Measurements from ENCODE around the gene XRCC4.
"Not testable (repeated sequence)": the region's sequence is repeated elsewhere in the genome, so short reads cannot be mapped to it uniquely, and the experiment has no call there.

XRCC4 gene

GRCh38 chr5:83337453-83338035, 260.2 kb downstream of the XRCC4 start:
- FAIRE-seq (no peak), DNase-seq (ENCODE audit: insufficient read length, low spot score) (no peak)

DNA sequence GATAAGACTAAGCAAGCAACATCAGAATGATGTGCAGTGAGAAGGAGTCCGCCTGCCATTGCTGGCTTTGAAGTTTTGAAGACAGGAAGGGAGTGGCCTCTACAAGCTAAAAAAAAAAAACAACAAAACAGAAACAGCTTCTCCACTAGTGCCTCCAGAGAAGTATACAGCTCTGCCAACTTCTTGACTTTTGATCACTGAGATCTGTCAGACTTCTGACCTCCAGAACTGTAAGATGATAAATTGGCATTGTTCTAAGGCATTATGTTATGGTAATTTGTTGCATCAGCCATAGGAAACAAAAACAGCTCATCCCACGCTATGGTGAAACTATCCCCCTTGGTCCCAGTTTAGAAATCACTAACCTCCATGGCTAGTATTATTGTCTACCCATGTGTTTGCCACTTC, 263.2 kb downstream of the XRCC4 start:
- no peak for FAIRE-seq
- no peak for DNase-seq (ENCODE audit: insufficient read length, low spot score)

- FAIRE-seq: no peak
- DNase-seq (ENCODE audit: insufficient read length, low spot score): no peak
Observed at GRCh38 chr5:83341815-83342334, 264.5 kb downstream of the XRCC4 start.

DNA sequence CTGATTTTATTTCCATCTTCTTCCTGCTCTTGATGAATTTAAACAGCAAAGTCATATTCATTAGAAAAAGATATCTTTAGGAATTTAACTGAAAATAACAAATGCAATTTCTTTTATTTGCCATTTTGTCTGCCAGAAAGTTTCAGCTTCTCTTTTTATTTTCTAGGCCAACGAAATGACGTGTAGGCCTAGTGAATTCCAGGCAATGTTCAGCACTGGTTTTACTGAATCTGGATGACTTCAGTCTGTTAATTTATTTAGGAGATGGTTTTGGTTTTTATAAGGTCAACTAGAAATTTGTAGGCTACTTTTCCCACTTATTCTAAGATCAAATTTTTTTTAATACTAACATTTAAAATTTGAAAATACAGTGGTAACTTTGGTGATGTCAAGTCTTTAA, 265.1 kb downstream of the XRCC4 start:
- no peak for FAIRE-seq

DNA sequence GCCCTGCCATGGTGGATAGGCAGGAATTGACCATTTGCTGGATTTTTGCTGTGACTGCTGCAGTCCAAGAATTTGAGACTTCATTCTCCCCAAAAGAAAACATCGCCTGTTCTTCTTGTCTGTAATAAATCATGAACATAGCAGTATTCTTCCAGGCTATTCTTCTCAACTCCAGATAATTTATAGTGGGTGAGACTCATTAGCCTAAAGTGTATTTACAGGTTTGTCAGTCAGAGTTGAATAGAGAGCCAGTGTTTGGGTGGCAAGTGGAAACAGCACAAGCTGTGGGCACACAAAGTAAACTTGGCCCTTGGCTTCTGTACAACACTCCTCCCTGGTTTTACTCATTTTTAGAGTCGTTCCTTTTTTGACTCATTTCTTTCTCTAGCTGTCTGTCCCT, 266.0 kb downstream of the XRCC4 start:
- no peak for DNase-seq (ENCODE audit: insufficient read length, low spot score)
- FAIRE-seq: no peak

More for the DNA sequence above, 265.1 kb downstream of the XRCC4 start:
- no peak for DNase-seq (ENCODE audit: insufficient read length, low spot score)

DNA sequence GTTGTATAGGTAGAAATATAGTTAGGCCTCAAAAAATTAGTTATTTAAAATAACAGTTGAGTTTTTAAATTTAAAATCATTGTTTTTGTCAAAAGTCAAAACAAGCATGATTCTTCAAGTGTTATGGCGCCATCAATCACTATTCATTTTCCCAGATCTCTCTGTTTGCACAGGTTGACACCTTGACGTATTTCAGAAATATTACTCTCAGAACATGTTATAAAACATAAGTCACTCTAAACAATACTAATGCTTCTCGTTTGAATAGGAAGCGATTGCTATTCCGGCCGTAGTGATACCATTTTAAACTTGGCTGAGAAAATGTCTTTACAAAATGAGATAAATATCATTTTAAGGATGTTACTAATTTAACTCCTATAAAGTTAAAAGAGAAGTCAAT, 268.1 kb downstream of the XRCC4 start:
- FAIRE-seq (no peak), DNase-seq (ENCODE audit: insufficient read length, low spot score) (no peak)

- FAIRE-seq (no peak), DNase-seq (ENCODE audit: insufficient read length, low spot score) (no peak)
Observed at GRCh38 chr5:83348281-83348780, 271.0 kb downstream of the XRCC4 start.

DNA sequence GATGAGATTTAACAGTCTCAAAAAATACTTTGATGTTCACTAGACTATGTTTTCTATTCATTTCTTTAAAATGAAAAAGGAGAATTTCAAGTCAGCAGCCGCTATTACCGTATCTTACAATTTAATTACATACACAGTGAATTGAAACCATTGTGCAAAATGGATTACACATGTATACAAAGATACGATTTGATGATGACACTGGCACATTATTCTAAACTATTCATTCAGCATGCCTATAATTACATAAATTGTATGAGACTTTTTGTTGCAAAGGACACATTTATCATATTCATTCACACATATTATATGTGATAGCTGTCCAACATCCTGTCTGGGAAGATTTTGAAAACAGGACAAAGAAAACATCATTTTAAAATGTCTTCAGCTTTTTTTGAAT, 275.9 kb downstream of the XRCC4 start:
- FAIRE-seq: no peak
- no peak for DNase-seq (ENCODE audit: insufficient read length, low spot score)

- FAIRE-seq: no peak
- no peak for DNase-seq (ENCODE audit: insufficient read length, low spot score)
Observed at GRCh38 chr5:83353774-83354173, 276.4 kb downstream of the XRCC4 start.

DNA sequence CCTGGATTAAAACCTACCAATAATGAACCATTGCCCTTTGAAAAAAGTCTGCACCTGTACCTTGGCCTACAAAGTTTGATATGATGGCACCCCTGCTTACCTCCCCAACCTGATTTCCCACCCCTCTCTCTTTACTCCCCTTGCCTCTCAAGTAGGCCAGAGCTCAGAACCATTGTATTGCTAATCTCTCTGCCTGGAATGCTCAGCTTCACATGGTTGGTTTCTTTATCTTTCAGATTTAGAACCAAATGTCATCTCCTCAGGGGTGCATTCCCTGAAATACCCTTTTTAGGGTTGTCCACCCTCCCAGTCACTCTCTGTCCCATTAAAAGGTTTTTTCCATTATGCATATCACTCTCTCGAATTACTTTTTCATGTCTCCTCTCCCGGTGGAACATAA, 277.6 kb downstream of the XRCC4 start:
- DNase-seq (ENCODE audit: insufficient read length, low spot score): no peak

DNA sequence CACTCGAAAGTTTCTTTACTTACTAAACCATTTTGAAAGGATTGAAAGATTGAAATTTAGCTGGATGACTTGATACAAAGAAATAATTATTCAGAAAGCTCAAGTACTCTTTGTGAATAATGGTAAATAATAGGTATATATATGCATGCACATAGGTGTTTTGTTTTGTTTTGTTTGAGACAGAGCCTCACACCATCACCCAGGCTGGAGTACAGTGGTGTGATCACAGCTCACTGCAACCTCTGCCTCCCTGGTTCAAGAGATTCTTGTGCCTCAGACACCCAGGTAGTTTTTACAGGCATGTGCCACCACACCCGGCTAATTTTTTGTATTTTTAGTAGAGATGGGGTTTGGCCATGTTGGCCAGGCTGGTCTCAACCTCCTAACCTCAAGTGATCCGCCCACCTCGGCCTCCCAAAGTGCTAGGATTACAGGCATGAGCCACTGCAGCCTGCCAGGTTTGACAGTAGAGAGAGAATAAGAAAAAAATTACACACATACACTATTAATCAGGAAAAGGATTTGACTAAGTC, 278.2 kb downstream of the XRCC4 start:
- FAIRE-seq; DNase-seq (ENCODE audit: insufficient read length, low spot score): not testable (repeated sequence)

More for the DNA sequence above, 277.6 kb downstream of the XRCC4 start:
- FAIRE-seq: no peak

DNA sequence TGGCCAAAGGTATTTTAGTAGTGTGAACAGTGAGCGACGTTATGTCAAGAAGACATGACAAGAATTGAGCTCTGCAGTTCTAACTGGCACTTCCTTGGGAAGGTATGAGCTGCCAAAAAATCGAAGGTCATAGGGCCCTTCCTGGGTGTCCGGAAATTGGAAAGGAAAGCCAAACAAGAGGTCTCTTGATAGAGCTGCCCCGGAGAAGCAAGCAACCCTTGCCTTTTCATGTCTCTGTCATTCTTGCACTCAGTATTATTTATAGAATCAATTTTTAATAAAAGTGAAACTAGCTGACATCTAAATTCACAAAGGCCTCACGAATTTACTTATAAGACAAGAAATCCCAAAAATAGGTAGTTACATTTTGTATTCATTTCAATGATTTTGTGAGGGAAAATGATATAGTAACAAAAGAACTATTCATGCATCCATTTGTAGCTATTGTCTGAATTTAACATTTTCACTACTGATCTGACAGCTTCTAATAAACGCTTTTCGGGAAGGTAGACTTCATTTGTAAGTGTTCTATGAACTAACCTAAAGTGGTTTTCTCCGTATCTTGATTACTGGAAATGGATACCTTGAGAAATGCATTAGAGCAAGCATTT, 280.4 kb downstream of the XRCC4 start:
- DNase-seq (ENCODE audit: insufficient read length, low spot score) (no peak), FAIRE-seq (no peak)

GRCh38 chr5:83360573-83360972, 283.2 kb downstream of the XRCC4 start:
- DNase-seq (ENCODE audit: insufficient read length, low spot score) (no peak), FAIRE-seq (no peak)

- no peak for FAIRE-seq
Observed at GRCh38 chr5:83362526-83362925, 285.2 kb downstream of the XRCC4 start.

GRCh38 chr5:83363111-83363885, 286.0 kb downstream of the XRCC4 start:
- DNase-seq (ENCODE audit: insufficient read length, low spot score): no peak
- FAIRE-seq: no peak

More at GRCh38 chr5:83362526-83362925, 285.2 kb downstream of the XRCC4 start:
- DNase-seq (ENCODE audit: insufficient read length, low spot score): no peak

GRCh38 chr5:83363886-83364275, 286.5 kb downstream of the XRCC4 start:
- DNase-seq (ENCODE audit: insufficient read length, low spot score) (no peak), FAIRE-seq (no peak)

GRCh38 chr5:83364312-83365299, 287.3 kb downstream of the XRCC4 start:
- no peak for FAIRE-seq

DNA sequence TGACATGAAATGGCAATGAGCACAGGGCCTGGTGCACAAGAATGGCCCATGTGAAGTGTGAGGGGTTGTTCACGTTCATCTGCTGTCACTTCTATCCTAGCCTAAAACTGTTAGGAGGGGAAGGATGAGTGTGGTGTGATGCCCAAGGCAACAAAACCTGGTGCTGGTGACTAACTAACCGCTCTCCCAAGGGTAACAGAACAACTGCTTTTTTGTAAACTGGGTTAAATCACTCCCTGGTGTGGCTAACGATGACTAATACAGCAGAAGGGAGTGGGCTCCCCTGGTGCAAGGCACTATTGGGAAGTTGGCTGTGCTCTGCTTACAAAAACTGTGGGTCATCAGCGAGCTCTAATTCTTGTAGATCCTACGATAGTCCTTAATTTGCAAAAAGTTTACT, 291.0 kb downstream of the XRCC4 start:
- DNase-seq (ENCODE audit: insufficient read length, low spot score) (no peak), FAIRE-seq (no peak)

More at GRCh38 chr5:83364312-83365299, 287.3 kb downstream of the XRCC4 start:
- DNase-seq (ENCODE audit: insufficient read length, low spot score): no peak

DNA sequence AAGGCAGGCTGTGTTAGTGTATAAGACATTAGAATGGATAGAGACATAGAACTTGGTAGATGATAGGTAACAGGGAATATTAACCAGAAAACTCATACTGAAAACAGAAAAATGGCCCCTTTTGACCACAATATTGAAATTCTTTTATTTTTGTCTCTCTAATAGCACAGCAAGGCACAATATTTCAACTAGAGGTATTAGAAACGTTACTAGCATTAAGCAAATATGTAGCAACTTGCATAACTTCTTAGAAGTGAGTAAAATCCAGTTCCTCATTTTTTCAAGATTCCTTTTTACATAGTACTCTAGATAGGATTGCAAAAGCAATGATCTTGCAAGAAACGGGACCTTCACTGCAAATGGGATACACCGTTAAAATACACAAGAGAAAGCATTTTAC, 291.5 kb downstream of the XRCC4 start:
- DNase-seq (ENCODE audit: insufficient read length, low spot score) (no peak), FAIRE-seq (no peak)

- no peak for DNase-seq (ENCODE audit: insufficient read length, low spot score)
- FAIRE-seq: no peak
Observed at GRCh38 chr5:83370957-83371356, 293.6 kb downstream of the XRCC4 start.

Measured in HTR-8/SVneo (cell line).